ENCODE results near the gene PGC.

PGC gene

DNA sequence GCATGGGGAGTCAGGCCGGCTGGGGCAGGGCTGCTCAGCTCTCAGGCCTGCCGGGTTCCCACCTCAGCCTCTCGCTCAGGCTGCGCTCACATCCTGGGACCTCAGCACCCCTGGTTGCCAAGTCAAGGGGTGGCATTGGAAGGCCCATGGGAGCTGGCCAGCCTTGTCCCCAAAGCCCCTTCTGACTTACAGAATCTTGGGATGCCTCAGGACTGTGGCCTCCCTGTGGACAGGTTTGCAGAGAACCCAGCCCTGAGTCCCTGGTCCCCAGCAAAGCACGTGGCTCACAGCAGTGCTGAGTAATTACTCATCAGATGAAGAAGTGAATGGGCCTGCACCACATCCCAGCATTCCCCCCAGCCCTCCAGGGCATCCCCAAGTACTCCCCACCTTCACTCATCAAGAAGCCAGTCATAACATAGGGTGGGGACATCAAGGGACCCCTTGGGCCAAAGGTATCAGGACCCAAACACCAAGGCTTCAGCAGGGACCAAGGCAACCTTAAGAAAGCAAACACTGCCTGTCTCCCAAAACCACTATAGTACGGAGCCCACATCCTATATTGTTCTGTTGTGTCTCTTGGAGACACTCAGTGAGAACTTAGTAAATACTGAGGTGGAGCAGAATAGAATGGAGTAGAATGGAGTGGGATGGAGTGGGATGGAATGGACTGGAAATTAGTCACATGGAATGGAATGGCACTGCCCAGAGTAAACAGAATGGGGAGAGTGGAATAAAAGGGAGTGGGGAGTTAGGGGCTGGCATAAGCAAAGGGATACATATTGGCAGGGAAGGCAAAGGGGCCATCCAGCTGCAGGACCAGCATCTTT is 3.6 kb downstream of the PGC start:
- Histone ChIP-seq H3K27ac (ENCODE audit: low read depth, low read length) (no peak overlapping the region), H3K27me3 (ENCODE audit: control insufficient read depth, low read length) (peaks cover 6% of the 10 kb centered on the region; the same call in 1 of the 2 replicates), H4K20me1 (ENCODE audit: control insufficient read depth, insufficient read depth, low read depth, low read length) (no peaks in the 10 kb centered on the region), H3K9me2 (replicated peaks; ENCODE audit: control insufficient read depth, low read length) (no peaks in the 10 kb centered on the region), H3K79me2 (ENCODE audit: control insufficient read depth, low read length) (no peaks in the 10 kb centered on the region), H3K4me3 (ENCODE audit: low read length) (no peak overlapping the region), H3K4me2 (ENCODE audit: low read length) (no peak overlapping the region), H3F3A (ENCODE audit: control insufficient read depth, insufficient read depth) (no peaks in the 10 kb centered on the region), H3K36me3 (ENCODE audit: control insufficient read depth, low read length) (no peaks in the 10 kb centered on the region), H3K9me3 (ENCODE audit: control insufficient read depth, insufficient read depth, low read length) (no peaks in the 10 kb centered on the region), H3K4me1 (ENCODE audit: control insufficient read depth, low read length) (no peaks in the 10 kb centered on the region)
- no peak for TF ChIP-seq EZH2phosphoT487 (IDR thresholded peaks at IDR 0.05; ENCODE audit: borderline replicate concordance, low read length)
- TF ChIP-seq, protein P1, sequence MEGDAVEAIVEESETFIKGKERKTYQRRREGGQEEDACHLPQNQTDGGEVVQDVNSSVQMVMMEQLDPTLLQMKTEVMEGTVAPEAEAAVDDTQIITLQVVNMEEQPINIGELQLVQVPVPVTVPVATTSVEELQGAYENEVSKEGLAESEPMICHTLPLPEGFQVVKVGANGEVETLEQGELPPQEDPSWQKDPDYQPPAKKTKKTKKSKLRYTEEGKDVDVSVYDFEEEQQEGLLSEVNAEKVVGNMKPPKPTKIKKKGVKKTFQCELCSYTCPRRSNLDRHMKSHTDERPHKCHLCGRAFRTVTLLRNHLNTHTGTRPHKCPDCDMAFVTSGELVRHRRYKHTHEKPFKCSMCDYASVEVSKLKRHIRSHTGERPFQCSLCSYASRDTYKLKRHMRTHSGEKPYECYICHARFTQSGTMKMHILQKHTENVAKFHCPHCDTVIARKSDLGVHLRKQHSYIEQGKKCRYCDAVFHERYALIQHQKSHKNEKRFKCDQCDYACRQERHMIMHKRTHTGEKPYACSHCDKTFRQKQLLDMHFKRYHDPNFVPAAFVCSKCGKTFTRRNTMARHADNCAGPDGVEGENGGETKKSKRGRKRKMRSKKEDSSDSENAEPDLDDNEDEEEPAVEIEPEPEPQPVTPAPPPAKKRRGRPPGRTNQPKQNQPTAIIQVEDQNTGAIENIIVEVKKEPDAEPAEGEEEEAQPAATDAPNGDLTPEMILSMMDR (IDR thresholded peaks at IDR 0.05; ENCODE audit: low read depth, low read length, poor library complexity, severe bottlenecking), result no peak

DNA sequence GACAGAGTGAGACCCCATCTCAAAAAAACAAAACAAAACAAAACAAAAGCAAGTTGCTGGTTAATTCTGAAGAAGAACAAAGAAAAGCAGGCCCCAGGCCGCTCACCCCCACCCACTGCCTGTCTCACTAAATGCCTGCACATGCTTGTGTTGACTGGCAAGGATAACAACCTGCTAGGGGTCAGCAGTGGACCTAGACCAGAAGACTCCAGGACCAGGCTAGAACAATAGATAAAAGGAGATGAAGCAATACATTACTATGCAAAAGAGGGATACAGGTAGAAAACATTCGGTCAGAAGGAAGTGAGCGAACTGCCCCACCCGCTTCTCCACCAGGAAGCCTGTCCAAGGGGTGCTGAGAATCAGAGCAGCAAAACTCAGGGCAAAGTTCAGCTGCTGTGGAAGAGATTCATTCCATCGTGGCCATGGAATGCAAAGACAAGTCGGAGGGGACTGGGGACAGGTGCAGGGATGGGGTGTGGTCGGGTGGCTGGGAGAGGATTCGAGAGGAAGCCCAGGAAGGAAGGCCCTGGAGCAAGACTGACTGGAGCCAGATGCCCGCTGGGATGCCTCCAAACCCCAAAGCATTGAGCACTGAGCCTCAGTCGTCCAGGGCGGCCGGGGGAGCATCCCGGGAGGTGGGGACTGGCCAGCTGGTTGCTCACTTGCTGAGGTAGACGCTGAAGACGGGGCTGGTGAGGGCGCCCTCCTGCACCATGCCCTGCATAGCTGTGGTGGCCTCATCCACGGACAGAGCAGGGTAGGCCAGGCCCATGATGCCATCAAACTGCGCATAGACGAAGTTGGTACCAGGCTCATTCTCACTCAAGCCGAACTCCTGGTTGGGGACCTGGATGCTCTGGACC is 5.3 kb downstream of the PGC start:
- TF ChIP-seq, protein P1 (IDR thresholded peaks at IDR 0.05; ENCODE audit: low read depth, low read length, poor library complexity, severe bottlenecking), result no peak
- no peak for TF ChIP-seq EZH2phosphoT487 (IDR thresholded peaks at IDR 0.05; ENCODE audit: borderline replicate concordance, low read length)
- Histone ChIP-seq H3F3A (ENCODE audit: control insufficient read depth, insufficient read depth) (no peaks in the 10 kb centered on the region), H3K27ac (ENCODE audit: low read depth, low read length) (no peak overlapping the region), H3K79me2 (ENCODE audit: control insufficient read depth, low read length) (no peaks in the 10 kb centered on the region), H3K4me2 (ENCODE audit: low read length) (no peak overlapping the region), H3K9me2 (replicated peaks; ENCODE audit: control insufficient read depth, low read length) (no peaks in the 10 kb centered on the region), H3K27me3 (ENCODE audit: control insufficient read depth, low read length) (peaks cover 6% of the 10 kb centered on the region; the same call in 1 of the 2 replicates), H3K4me1 (ENCODE audit: control insufficient read depth, low read length) (no peaks in the 10 kb centered on the region), H3K4me3 (ENCODE audit: low read length) (no peak overlapping the region), H3K9me3 (ENCODE audit: control insufficient read depth, insufficient read depth, low read length) (no peaks in the 10 kb centered on the region), H3K36me3 (ENCODE audit: control insufficient read depth, low read length) (no peaks in the 10 kb centered on the region), H4K20me1 (ENCODE audit: control insufficient read depth, insufficient read depth, low read depth, low read length) (no peaks in the 10 kb centered on the region)

DNA sequence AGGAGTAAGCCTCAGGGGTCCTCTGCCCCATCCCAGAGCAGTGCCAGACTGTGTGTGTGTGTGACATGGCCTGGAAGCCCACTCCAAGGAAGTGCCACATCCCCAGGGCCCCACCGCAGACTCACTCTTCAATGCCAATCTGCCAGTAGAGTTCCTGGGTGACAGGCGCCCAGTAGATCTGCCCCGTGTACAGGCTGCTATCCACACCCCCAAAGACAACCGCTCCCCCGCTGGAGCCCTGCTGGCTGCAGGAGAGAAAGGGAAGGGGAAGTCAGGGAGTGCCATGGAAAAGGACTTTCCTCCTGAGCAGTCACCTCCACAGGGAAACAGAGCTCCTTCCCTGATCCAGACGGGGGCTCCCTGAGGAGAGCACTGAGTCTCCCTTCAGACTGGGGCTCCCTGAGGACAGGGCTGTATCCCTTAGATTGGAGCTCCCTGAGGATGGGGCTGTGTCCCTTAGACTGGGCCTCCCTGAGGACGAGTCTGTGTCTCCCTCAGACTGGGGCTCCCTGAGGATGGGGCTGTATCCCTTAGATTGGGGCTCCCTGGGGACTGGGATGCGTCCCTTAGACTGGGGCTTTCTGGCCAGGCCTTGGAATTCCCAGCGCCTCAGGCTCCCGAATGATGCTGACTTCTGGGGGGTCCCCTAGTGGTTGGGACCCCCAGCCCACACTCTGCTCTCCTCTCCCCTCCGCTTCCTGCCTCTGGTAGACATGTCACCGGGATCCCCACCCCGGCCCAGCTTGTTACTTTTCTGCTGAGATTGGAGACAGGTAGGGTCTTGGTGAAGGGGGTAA is 6.6 kb downstream of the PGC start:
- Histone ChIP-seq H3K27ac (ENCODE audit: low read depth, low read length) (no peak overlapping the region), H3K4me2 (ENCODE audit: low read length) (no peak overlapping the region)

More for the DNA sequence above, 6.6 kb downstream of the PGC start:
- Histone ChIP-seq H3K4me1 (ENCODE audit: control insufficient read depth, low read length) (peaks cover 7% of the 10 kb centered on the region), H3K27me3 (ENCODE audit: control insufficient read depth, low read length) (peaks cover 6% of the 10 kb centered on the region; the same call in 1 of the 2 replicates), H3K79me2 (ENCODE audit: control insufficient read depth, low read length) (no peaks in the 10 kb centered on the region), H3K9me3 (ENCODE audit: control insufficient read depth, insufficient read depth, low read length) (no peaks in the 10 kb centered on the region), H3F3A (ENCODE audit: control insufficient read depth, insufficient read depth) (no peaks in the 10 kb centered on the region), H3K9me2 (replicated peaks; ENCODE audit: control insufficient read depth, low read length) (no peaks in the 10 kb centered on the region), H4K20me1 (ENCODE audit: control insufficient read depth, insufficient read depth, low read depth, low read length) (no peaks in the 10 kb centered on the region), H3K36me3 (ENCODE audit: control insufficient read depth, low read length) (no peaks in the 10 kb centered on the region), H3K4me3 (ENCODE audit: low read length) (no peak overlapping the region)
- TF ChIP-seq, protein P1 (IDR thresholded peaks at IDR 0.05; ENCODE audit: low read depth, low read length, poor library complexity, severe bottlenecking), result no peak
- TF ChIP-seq EZH2phosphoT487 (IDR thresholded peaks at IDR 0.05; ENCODE audit: borderline replicate concordance, low read length), result no peak
